GM12878 (cell line): ENCODE measurements around the gene B3GNT3. TPM values are rescaled to one million over a fixed set of nuclear protein-coding genes. Genes with fewer than 3 reads are reported as not detected.
A peak's percentile ranks its signal among the peaks of the same experiment; 100 is the strongest.

Source experiments
- ATAC-seq: fragments of 200-7000 bp; cut with Tn5 transposase; 3 replicates; pipeline ENCODE4 v1.9.1; 2020; ENCODE audit warnings: mild to moderate bottlenecking, moderate library complexity
- BruUV-seq: library from RNA; stranded (reverse); fragments of 400-500 nt; replicated peaks from 2 replicates; lab custom pipeline; 2021; lab: Mats Ljungman, UMichigan
- CTCF ChIA-PET: fragments of 300-600 bp; sonication (Branson Sonifier 250); formaldehyde crosslinking; extraction: SDS; loops from one replicate; lab custom pipeline; 2021; ENCODE audit warnings: inconsistent platforms; lab: Yijun Ruan, JAX
- POLR2A ChIA-PET: fragments of 350-600 bp; formaldehyde crosslinking; extraction: SDS; loops from one replicate; lab custom pipeline; 2021; ENCODE audit warnings: inconsistent platforms; lab: Charles Lee
- RAD21 ChIA-PET: fragments of 300-600 bp; sonication (Branson Sonifier 250); formaldehyde crosslinking; loops from one replicate; lab custom pipeline; 2023; ENCODE audit warnings: antibody characterized with exemption; ENCODE audit not compliant: unreplicated experiment; lab: Charles Lee
- SMC1A ChIA-PET: fragments of 300-600 bp; sonication (Branson Sonifier 250); formaldehyde crosslinking; loops from one replicate; lab custom pipeline; 2023; ENCODE audit not compliant: unreplicated experiment, uncharacterized antibody; lab: Charles Lee
- DNase-seq: peaks from one replicate; pipeline ENCODE4 v3.0.0-alpha.2; 2011; ENCODE audit warnings: low read depth, low spot score
- FAIRE-seq: peaks from 3 replicates; lab custom pipeline; 2011; peaks lifted over from hg19 to GRCh38; lab: Jason Lieb, UNC
- H2AFZ ChIP-seq: 2 replicates; pipeline ENCODE4 v1.6.0; 2011; ENCODE audit warnings: low read depth, low read length, control low read depth; ENCODE audit not compliant: control insufficient read depth
- H3K27ac ChIP-seq: 2 replicates; pipeline ENCODE4 v1.5.1; 2011; ENCODE audit warnings: control low read depth; ENCODE audit not compliant: control insufficient read depth, insufficient read depth
- H3K27me3 ChIP-seq, 2 experiments: replicated peaks in 1 of 2; 2 replicates each; pipeline versions ENCODE4 v1.6.0 to v1.6.1; 2011; ENCODE audit warnings: low read length in 1 of 2; ENCODE audit not compliant: control insufficient read depth in 2 of 2, insufficient read depth in 2 of 2
- H3K36me3 ChIP-seq, 2 experiments: 2 replicates each; pipeline ENCODE4 v1.5.1; 2011; ENCODE audit warnings: low read length in 1 of 2; ENCODE audit not compliant: control insufficient read depth in 2 of 2, insufficient read depth in 2 of 2
- H3K4me1 ChIP-seq: 2 replicates; pipeline ENCODE4 v1.6.1; 2011; ENCODE audit warnings: mild to moderate bottlenecking, low read length, moderate library complexity, mixed read lengths; ENCODE audit not compliant: control insufficient read depth, insufficient read depth
- H3K4me2 ChIP-seq: 2 replicates; pipeline ENCODE4 v1.6.0; 2011; ENCODE audit warnings: control low read depth; ENCODE audit not compliant: control insufficient read depth, insufficient read depth
- H3K4me3 ChIP-seq: fragments of 200-600 bp; sonication (generic); 2 replicates; pipeline ENCODE4 v1.5.1; 2016
- H3K79me2 ChIP-seq: 2 replicates; pipeline ENCODE4 v1.6.0; 2011; ENCODE audit warnings: low read length; ENCODE audit not compliant: control insufficient read depth, insufficient read depth
- H3K9ac ChIP-seq: 2 replicates; pipeline ENCODE4 v1.8.0; 2011; ENCODE audit warnings: low read length, control low read depth, mixed read lengths; ENCODE audit not compliant: control insufficient read depth, insufficient read depth
- H3K9me3 ChIP-seq: replicated peaks from 3 replicates; pipeline ENCODE4 v1.5.1; 2011; ENCODE audit warnings: mild to moderate bottlenecking, low read length; ENCODE audit not compliant: control insufficient read depth, insufficient read depth
- H4K20me1 ChIP-seq: 2 replicates; pipeline ENCODE4 v1.6.0; 2011; ENCODE audit not compliant: control insufficient read depth, insufficient read depth
- E2F4 ChIP-seq: IDR thresholded peaks from 2 replicates; pipeline ENCODE4 v1.6.1; 2012; ENCODE audit warnings: low read depth, low read length, improper control_type of control experiment
- POLR2A ChIP-seq: IDR thresholded peaks from 2 replicates; pipeline ENCODE4 v1.6.1; 2011; ENCODE audit warnings: low read depth, mild to moderate bottlenecking, low read length
- USF1 ChIP-seq: IDR thresholded peaks from 2 replicates; pipeline ENCODE4 v1.6.1; 2011; ENCODE audit warnings: borderline replicate concordance, low read depth, mild to moderate bottlenecking, moderate library complexity, mixed read lengths, low read length; ENCODE audit not compliant: insufficient read depth; ENCODE audit errors: extremely low read length
- WGBS: methylation state at CpG from one replicate; pipeline ENCODE4 v1.1.6; 2016; ENCODE audit warnings: low lambda C conversion rate; ENCODE audit not compliant: insufficient replicate concordance, insufficient coverage; ENCODE audit errors: missing lambda C conversion rate; 5-methylcytosine and 5-hydroxymethylcytosine counted together
- in situ Hi-C: fragments of 300-500 bp; cut with MboI; formaldehyde crosslinking; loops from 9 replicates; pipeline ENCODE4 v1.14.3; 2018; ENCODE audit warnings: mixed read lengths
- intact Hi-C: fragments of 100-400 bp; cut with micrococcal nuclease; formaldehyde crosslinking; loops from one replicate; pipeline ENCODE4 v1.14.2; 2022; ENCODE audit not compliant: unreplicated experiment
- polyA plus RNA-seq, 11 experiments: library from polyadenylated mRNA; depleted of rRNA in 4 of 11; unstranded in 6 of 11; stranded (reverse) in 5 of 11; fragments of >200 nt; fragmentation: Nextera tagmentation in 4 of 11; fragmentation: Illumina TruSeq in 1 of 11; extraction: Ambion mirVana in 4 of 11; extraction: Trizol in 1 of 11; gene quantifications; 1 replicate in 1 of 11; 2 replicates in 10 of 11; pipeline versions ENCODE4 v1.2.1 to v1.2.3, GENCODE V29; 2011 to 2016; ENCODE audit warnings: inconsistent platforms in 2 of 11, missing spikeins in 2 of 11, low read depth in 1 of 11
- total RNA-seq, 4 experiments: library from RNA; depleted of rRNA in 3 of 4; stranded (reverse); fragments of >200 nt in 3 of 4; fragmentation: Illumina TruSeq in 1 of 4; extraction: Trizol in 1 of 4; gene quantifications; 2 replicates each; pipeline versions ENCODE4 v1.2.1 to v1.2.3, GENCODE V29; 2013 to 2021

Gene B3GNT3
- total and polyA plus RNA-seq, 10 of the 15 experiments (the other 5 are each of a cell fraction or from before 2014, with no cell fraction given) = not detected

GRCh38 chr19:17841371-17841809 is 46.5 kb downstream of the B3GNT3 start (continued):
- no peak for TF ChIP-seq USF1
- TF ChIP-seq, all 136 proteins: peak for 0

DNA sequence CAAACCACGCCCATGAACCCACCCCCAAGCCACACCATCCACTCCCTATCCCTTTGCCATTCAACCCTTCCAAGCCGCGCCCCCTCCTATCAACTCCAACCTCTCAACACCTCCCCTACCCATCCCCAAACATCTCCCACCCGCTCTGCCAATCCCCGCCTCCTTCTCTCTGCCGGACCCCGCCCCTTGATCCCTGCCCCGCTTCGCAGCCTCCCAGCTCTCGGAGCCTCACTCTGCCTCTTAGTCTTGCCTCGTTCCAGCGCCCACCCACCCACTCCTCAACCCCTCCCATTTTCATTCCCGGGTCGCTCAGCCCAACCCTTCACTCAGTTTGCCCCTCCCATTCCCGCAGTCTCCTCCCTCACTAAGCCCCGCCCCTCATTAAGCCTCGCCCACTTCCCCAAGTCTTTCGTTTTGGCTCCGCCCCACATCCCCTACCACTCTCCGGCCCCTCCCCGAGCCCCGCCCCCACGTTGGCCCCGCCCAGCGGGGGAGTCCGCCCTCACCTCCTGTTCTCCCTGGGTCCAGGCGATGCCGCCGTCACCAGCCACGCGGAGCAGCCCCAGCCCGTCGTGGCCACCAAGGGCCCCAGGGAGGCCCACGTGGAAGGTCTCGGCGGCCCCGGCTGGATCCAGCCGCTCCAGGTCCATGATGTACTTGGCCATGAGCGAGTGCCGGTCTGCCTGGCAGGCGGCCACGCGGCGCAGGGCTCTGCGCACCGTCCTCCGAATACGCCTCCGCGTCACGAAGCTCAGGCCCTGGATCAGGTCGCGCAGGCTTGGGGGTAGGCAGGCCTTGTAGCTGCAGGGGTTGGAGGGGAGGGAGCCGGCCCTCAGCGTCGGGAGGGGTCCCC is 47.1 kb downstream of the B3GNT3 start:
- H3K9ac ChIP-seq = no peak overlapping the region
- RAD21 ChIA-PET = no interaction called here
- H3K27me3 ChIP-seq = no peaks in the 10 kb centered on the region
- DNase-seq (no peak), FAIRE-seq (no peak), ATAC-seq (peak; percentile 74)
- CTCF ChIA-PET = no interaction called here
- H3K27ac ChIP-seq = no peak overlapping the region
- no peaks in the 10 kb centered on the region; the same call in 2 of the 3 replicates for H3K9me3 ChIP-seq
- SMC1A ChIA-PET = no interaction called here
- no peaks in the 10 kb centered on the region for H4K20me1 ChIP-seq
- POLR2A ChIA-PET = no interaction called here
- intact Hi-C loops (no loop called here), in situ Hi-C loops (no loop called here)
- TF ChIP-seq E2F4 (no peak), POLR2A (peak; percentile 35; the same call in 1 of the 2 replicates)
- no peak overlapping the region for H3K4me3 ChIP-seq
- no TSS peak for BruUV-seq
- H3K36me3 ChIP-seq = peaks cover 9 to 18% of the 10 kb centered on the region in 2 experiments
- H2AFZ ChIP-seq = no peak overlapping the region
- H3K4me2 ChIP-seq = no peak overlapping the region
- 94% methylated on average over 44 of the region's 56 CpGs for WGBS
- H3K4me1 ChIP-seq = peaks cover 14% of the 10 kb centered on the region
- H3K79me2 ChIP-seq = peaks cover 24% of the 10 kb centered on the region
